Measurements from ENCODE around the gene CNIH3.

CNIH3 gene

GRCh38 chr1:224749916-224750315 is 133.8 kb downstream of the CNIH3 start:
- no peak for DNase-seq

- no peak for DNase-seq
These were observed 135.7 kb downstream of the CNIH3 start for GRCh38 chr1:224751624-224752311.

- no peak for DNase-seq
These were observed 137.4 kb downstream of the CNIH3 start for GRCh38 chr1:224753491-224753890.

- no peak for DNase-seq
These were observed 139.5 kb downstream of the CNIH3 start for GRCh38 chr1:224755586-224755985.

- DNase-seq = no peak
These were observed 141.4 kb downstream of the CNIH3 start for GRCh38 chr1:224757508-224757907.

GRCh38 chr1:224759135-224759534 is 143.0 kb downstream of the CNIH3 start:
- no peak for DNase-seq

- no peak for DNase-seq
These were observed 143.6 kb downstream of the CNIH3 start for GRCh38 chr1:224759681-224760091.

GRCh38 chr1:224760163-224760562 is 144.0 kb downstream of the CNIH3 start:
- DNase-seq = no peak

- no peak for DNase-seq
These were observed 145.1 kb downstream of the CNIH3 start for GRCh38 chr1:224761245-224761644.

- no peak for DNase-seq
These were observed 145.9 kb downstream of the CNIH3 start for GRCh38 chr1:224762046-224762445.

GRCh38 chr1:224762701-224763100 is 146.6 kb downstream of the CNIH3 start:
- no peak for DNase-seq

GRCh38 chr1:224763126-224763775 is 147.1 kb downstream of the CNIH3 start:
- DNase-seq = no peak

- no peak for DNase-seq
These were observed 150.1 kb downstream of the CNIH3 start for GRCh38 chr1:224766266-224766665.

- no peak for DNase-seq
These were observed 150.9 kb downstream of the CNIH3 start for GRCh38 chr1:224767031-224767430.

GRCh38 chr1:224767676-224768075 is 151.6 kb downstream of the CNIH3 start:
- DNase-seq = no peak

GRCh38 chr1:224768971-224769370 is 152.9 kb downstream of the CNIH3 start:
- no peak for DNase-seq

GRCh38 chr1:224769452-224770335 is 153.6 kb downstream of the CNIH3 start:
- no peak for DNase-seq

GRCh38 chr1:224770336-224770693 is 154.2 kb downstream of the CNIH3 start:
- DNase-seq = no peak

- DNase-seq = no peak
These were observed 157.5 kb downstream of the CNIH3 start for GRCh38 chr1:224773646-224774045.

- no peak for DNase-seq
These were observed 158.3 kb downstream of the CNIH3 start for GRCh38 chr1:224774378-224774777.

- DNase-seq = no peak
These were observed 161.1 kb downstream of the CNIH3 start for GRCh38 chr1:224777180-224777579.

- DNase-seq = no peak
These were observed 163.4 kb downstream of the CNIH3 start for GRCh38 chr1:224779536-224779935.

- DNase-seq = no peak
These were observed 164.6 kb downstream of the CNIH3 start for GRCh38 chr1:224780736-224781135.

GRCh38 chr1:224781800-224782199 is 165.7 kb downstream of the CNIH3 start:
- DNase-seq = no peak
